Muscle of arm (tissue), 14 donors: ENCODE results near the gene ZBTB8A. TPM values are rescaled to one million over a fixed set of nuclear protein-coding genes. Genes with fewer than 3 reads are reported as not detected.
A peak's percentile ranks its signal among the peaks of the same experiment; 100 is the strongest.
"Not testable (repeated sequence)": the region's sequence is repeated elsewhere in the genome, so short reads cannot be mapped to it uniquely, and the experiment has no call there.

Experiments used
- DNase-seq: peaks from one replicate; pipeline ENCODE4 v3.0.0-alpha.2; 2013
- long read RNA-seq, 11 donors: transcript quantifications; one replicate each; lab custom pipeline, GENCODE V29; 2026
- polyA plus RNA-seq, 12 donors: library from polyadenylated mRNA; unstranded; fragments of 120-200 nt; gene quantifications; one replicate each; pipeline ENCODE4 v1.2.1, GENCODE V29; 2013; ENCODE audit not compliant: insufficient read length in 12 of 12

Gene ZBTB8A
- 10 to 100 TPM in 9 of 12 donors, 1 to 10 TPM in 3; 5.7 to 97.5 (median 10.9) TPM for polyA plus RNA-seq
- long read RNA-seq, donor 1, full-length matches to known transcripts: 4 of 4 reads
- long read RNA-seq, donor 1, partial matches to known transcripts: 0 of 4 reads
- long read RNA-seq, donor 1, other reads (novel, unspliced or antisense): 0 of 4 reads
- long read RNA-seq, donor 2, full-length matches to known transcripts: 7 of 7 reads
- long read RNA-seq, donor 2, partial matches to known transcripts: 0 of 7 reads
- long read RNA-seq, donor 2, other reads (novel, unspliced or antisense): 0 of 7 reads
- long read RNA-seq, donor 3, partial matches to known transcripts: 0 of 1 reads
- long read RNA-seq, donor 3, other reads (novel, unspliced or antisense): 0 of 1 reads
- long read RNA-seq, donor 4, full-length matches to known transcripts: 1 of 1 reads
- long read RNA-seq, donor 4, partial matches to known transcripts: 0 of 1 reads
- long read RNA-seq, donor 4, other reads (novel, unspliced or antisense): 0 of 1 reads
- long read RNA-seq, donor 5, full-length matches to known transcripts: 1 of 1 reads
- long read RNA-seq, donor 5, partial matches to known transcripts: 0 of 1 reads
- long read RNA-seq, donor 5, other reads (novel, unspliced or antisense): 0 of 1 reads
- long read RNA-seq, donor 6: 0 reads
- long read RNA-seq, donor 7, partial matches to known transcripts: 0 of 1 reads
- long read RNA-seq, donor 7, other reads (novel, unspliced or antisense): 0 of 1 reads
- long read RNA-seq, donor 8, full-length matches to known transcripts: 1 of 1 reads
- long read RNA-seq, donor 8, partial matches to known transcripts: 0 of 1 reads
- long read RNA-seq, donor 8, other reads (novel, unspliced or antisense): 0 of 1 reads
- long read RNA-seq, donor 9, full-length matches to known transcripts: 2 of 2 reads
- long read RNA-seq, donor 9, partial matches to known transcripts: 0 of 2 reads
- long read RNA-seq, donor 9, other reads (novel, unspliced or antisense): 0 of 2 reads
- long read RNA-seq, donor 10: 0 reads
- long read RNA-seq, donor 11, full-length matches to known transcripts: 5 of 5 reads
- long read RNA-seq, donor 11, partial matches to known transcripts: 0 of 5 reads
- long read RNA-seq, donor 11, other reads (novel, unspliced or antisense): 0 of 5 reads

DNA sequence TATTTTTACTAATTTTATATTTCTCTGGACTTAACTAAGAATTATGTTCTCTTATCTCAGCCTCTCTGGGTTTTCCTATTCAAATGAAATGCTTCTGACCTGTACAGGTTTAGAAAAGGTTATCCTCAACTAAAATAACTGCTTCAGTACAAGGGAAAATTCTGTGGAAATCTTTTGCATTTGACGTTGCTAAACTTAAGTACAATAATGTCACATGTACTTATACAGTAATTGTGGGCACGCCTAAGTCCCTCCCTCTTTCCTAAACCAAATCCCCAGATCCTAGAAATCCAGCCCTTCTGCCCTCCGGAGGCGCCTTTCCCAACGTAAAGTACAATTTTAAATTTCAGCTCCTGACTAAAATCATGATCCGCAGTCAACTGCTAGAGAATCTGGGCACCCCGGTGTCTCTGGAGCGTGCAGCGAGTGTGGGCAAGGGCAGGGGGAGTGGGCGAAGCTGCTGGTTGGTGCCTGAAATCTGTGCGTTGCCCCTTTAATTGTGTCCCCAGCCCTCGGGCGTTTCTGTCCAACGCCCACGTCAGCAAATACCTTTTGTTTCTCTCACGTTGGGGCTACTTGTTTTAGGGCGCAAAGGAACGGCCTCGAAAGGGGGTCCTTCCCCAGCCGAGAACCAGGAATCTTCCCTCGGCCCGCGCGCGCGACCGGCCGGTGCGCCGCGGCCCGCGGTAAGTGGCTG is at the start of gene ZBTB8A:
Gene ZBTB8A (plus strand): TSS at position 541 of the 697 bp plus-strand sequence. CDS start 53,505 bp downstream, outside the sequence.
- DNase-seq: peak; percentile 63

DNA sequence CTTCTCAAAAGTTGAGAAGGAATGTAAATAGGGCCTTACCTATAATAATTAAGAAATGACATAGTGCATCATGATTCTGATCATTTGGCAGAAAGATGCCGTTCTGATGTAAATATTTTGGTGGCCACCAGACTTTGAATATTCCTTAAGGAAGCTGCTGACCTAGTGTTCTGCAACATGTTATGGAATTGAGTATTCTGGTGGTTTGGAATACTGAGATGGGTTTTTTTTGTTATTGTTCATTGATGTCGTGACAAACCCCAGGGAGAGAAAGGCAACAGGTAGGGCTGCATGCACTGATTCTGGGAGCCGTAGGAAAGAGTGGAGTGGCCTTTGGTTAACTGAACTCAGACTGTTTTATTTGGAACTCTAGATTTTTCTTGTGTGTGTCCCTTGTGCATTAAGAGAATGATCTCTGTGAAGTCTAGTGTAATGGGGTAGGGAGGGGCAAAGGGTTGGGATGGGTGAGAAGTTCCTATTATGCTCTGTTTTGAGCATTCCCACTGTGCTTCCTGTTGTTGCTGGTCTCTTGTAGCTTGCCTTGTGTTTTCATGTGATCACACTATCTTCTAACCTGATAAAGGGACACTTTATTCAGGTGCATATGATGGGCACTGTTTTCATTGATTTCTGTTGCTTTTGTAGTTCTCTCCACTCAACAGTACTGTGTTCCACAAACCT is 49.3 kb upstream of the ZBTB8A start:
- no peak for DNase-seq

DNA sequence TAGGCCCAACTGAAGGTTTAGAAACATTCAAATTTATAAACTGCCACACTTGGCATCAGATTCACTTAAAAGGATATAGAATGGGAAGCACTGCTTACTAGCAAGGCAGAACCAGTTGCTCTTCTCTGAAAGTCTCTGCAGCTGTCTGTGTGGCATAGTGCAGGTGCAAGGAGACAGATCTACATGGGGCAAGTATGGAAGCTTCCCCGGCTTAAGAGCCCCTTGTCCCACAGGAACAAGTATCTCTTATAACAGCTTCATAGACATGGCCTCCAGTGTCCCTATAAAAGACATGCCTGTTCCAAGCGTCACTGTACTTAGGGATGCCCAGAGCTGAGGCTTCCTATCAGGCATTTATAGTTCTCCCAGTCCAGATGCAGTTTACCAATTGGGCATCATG is 47.8 kb upstream of the ZBTB8A start:
- DNase-seq: no peak

DNA sequence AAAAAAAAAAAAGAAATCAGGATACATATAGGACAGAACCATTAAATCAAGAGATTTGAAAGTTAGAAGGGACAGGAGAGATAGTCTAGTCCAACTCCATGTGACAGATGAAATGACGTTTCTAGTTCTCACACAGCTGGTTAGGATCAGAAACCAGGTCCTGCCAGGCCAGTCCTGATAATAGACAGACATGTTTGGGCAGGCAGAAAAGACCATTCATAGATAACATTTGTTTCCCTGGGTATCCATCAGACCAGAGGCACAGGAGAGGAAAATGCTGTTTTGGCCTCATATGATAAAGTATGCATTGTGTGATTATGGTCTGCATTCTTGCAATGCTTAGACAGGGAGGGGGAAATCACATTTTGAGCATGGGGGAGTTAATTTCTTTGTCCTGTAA is 45.0 kb upstream of the ZBTB8A start:
- DNase-seq: no peak

DNA sequence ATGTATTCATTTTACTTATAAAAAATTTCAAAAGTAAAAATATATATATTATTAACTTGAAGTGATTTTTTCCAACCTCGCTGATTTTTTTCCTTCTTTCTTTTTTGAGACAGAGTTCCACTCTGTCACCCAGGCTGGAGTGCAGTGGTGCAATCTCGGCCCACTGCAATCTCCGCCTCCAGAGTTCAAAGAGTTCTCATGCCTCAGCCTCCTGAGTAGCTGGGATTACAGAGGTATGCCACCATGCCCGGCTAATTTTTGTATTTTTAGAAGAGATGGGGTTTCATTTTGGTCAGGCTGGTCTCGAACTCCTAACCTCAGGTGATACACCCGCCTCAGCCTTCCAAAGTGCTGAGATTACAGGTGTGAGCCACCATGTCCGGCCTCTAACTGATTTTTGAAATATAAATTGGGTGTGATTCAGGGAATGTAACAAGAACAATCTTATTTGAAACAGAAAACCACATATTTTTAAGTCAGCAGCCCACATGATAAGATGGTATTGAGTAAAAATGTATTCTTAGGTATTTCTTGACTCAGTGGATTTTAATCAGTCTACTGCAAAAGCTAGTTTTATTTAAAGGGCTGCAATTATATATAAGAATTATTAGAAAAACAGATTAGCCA is 44.4 kb upstream of the ZBTB8A start:
- DNase-seq: no peak

DNA sequence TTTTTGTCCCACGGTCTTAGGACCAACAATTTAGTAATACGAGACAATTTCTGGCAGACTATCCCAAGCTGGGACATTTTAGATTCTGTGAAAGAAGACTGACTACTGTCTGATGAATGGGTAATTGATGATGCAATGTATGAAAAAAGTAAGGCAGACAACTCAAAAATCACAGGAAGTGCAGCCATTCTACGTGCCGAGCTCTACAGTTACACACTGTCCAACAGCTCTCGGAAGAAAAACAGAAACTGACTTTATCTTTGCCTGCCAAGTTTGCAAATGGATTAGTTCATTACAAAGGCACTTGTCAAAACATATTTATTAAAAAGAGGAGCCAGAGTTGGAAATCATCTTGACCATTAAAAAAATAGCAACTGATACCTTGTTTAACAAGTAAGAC is 43.1 kb upstream of the ZBTB8A start:
- DNase-seq: peak; percentile 25

DNA sequence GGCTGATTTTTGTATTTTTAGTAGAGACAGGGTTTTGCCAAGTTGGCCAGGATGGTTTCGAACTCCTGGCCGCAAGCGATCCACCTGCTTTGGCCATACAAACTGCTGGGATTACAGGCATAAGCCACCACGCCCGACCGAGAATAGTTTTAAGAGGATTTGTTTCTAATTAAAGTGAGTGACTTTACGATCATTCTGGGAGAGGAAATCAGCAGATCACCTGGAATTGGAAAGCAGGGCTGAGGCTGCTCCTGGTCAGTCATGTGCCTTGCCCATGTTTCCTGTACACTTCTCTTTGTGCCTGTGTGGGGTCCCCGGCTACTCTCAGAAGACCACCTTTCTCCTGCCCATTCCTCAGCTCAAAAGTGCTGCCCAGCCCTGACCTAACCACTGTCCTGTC is 40.5 kb upstream of the ZBTB8A start:
- DNase-seq: no peak

DNA sequence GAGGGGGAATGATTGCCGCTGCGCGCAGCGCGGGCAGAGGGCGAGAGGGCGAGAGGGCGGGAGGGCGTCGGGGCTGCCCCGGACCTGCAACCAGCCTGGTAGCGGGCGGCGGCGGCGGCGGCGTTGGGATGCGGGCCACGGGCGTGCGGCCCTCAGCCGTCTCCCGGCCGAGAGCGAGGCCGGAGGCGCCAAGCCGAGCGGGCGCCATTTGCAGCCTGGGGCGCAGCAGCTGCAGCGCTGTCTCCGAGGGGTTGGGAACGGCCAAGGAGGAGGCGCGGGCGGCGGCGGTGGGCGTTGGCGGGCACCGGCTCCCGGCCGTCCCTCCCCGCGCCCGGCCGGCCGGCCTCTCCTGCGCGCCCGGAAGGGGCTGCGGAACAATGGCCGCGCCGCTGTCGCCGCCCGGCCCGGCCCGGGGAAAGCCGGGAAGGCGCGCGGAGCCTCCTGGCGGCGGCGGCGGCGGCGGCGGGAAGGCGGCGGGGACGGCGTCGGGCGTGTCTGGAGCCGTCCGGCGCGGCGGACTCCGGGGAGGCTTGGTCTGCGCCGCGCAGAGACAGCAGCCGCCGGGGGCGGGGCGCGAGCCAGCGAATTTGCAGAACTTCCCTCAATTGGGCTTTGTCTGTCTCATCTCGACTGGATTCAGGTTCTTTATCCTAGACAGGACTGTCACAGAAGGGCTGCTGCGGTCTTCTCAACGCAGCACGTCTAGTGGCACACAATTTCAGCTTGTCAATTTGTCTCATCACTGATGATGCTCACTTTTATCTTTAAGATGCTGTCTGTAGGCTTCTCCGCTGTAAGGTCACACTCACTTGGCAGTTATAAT is 38.6 kb upstream of the ZBTB8A start:
- DNase-seq: peak; percentile 53

DNA sequence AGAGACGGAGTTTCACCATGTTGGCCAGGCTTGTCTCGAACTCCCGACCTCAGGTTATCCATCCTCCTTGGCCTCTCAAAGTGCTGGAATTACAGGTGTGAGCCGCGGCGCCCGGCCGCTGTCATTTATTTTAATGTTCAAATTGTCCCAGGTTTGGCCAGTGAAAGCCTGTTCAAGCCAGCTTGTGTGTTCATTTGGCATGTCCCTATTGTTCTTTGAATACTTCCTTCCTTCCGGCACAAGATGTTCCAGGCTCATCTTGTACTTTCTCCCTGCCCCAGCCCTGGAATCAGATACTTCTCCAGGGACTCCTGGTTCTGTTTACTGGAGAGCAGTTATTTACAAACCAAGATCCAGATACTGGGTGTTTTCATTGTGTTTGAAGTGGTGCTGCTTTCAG is 37.4 kb upstream of the ZBTB8A start:
- DNase-seq: no peak

DNA sequence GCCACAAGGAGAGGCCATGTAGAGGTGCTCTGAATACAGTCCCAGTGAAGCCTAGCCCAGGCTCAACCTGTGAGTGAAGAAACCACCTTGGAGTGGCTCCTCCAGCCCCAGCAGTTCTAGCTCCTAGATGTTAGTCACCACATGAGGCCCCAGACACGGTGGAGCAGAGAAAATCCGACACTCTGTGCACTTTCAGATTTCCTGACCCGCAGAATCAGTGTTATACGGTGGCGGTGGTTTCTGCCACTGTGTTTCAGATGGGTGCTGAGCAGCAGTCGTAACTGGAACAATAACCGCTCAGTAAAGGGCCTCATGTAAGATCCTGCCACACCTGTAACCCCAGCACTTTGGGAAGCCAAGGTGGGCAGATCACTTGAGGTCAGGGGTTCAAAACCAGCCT is 36.1 kb upstream of the ZBTB8A start:
- DNase-seq: no peak

DNA sequence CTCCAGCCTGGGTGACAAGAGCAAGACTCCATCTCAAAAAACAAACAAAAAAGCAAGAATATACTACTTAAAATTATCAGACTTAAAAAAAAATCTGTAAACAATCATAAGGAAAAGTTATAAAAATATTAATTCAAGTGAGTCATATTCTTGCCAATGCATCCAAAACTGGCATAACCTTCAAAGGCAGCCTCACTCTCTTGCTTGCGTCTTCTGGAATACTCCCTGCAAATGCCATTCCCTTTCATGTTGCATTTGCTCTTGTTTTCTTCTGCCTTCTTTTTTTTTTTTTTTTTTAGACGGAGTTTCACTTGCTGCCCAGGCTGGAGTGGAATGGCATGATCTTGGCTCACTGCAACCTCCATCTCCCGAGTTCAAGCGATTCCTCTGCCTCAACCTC is 32.2 kb upstream of the ZBTB8A start:
- DNase-seq: no peak

DNA sequence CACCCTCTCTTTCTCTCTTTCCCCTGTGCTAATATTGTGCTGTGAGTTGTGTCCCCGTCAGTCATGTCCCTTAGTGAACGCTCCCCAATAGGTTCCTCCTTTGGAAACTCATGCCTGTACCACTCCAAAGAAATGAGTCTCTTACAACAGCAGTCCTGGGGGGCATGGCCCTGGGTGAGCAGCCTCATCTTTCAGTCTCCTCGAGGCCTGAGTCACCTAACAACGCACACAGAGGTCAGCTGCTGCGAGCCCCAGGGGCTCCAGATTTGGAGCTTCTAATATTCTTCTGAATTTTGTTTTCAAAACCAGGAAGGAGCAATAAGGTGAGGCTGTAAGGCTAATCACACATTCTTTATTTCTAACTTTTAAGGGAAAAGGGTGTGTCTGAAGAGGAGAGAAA is 30.5 kb upstream of the ZBTB8A start:
- no peak for DNase-seq

DNA sequence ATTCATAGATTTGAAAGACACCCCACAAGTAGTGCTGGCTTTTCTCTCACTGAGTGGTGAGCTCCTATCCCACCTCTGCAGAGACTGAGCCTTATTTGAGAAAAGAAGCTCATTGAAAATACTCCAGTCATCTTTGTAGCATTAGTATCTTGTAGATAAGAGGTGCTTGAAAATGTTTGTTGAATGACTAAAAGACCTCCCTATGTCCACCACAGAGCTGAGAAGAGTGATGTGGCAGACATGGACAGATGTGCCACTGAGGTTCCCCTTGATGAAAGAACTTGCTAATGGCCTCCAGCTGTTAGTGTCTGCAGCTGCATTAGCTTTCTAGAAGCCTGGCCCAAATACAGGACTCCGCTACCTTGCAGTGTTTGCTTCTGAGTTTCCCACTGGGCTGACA is 29.3 kb upstream of the ZBTB8A start:
- no peak for DNase-seq

DNA sequence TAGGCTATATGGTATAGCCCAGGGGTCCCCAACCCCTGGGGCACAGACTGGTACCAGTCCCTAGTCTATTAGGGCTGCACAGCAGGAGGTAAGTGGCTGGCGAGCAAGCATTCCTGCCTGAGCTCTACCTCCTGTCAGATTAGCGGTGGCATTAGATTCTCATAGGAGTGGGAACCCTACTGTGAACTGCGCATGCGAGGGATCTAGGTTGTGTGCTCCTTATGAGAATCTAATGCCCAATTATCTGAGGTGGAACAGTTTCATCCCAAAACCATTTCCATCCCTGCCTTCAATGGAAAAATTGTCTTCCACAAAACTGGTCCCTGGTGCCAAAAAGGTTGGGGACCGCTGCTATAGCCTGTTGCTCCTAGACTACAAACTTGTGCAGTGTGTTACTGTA is 22.8 kb upstream of the ZBTB8A start:
- DNase-seq: no peak

DNA sequence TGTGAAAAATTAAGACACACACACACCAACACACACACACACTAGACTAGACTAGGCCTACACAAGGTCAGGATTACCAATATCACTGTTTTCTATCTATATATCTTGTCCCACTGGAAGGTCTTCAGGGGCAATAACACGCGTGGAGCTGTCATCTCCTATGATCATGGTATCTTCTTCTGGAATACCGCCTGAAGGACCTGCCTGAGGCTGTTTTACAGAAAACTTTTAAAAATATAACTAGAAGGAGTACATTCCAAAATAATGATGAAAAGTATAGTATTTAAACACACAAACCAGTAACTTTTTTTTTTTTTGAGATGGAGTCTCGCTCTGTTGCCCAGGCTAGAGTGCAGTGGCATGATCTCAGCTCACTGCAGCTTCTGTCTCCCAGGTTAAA is 20.3 kb upstream of the ZBTB8A start:
- DNase-seq: no peak

DNA sequence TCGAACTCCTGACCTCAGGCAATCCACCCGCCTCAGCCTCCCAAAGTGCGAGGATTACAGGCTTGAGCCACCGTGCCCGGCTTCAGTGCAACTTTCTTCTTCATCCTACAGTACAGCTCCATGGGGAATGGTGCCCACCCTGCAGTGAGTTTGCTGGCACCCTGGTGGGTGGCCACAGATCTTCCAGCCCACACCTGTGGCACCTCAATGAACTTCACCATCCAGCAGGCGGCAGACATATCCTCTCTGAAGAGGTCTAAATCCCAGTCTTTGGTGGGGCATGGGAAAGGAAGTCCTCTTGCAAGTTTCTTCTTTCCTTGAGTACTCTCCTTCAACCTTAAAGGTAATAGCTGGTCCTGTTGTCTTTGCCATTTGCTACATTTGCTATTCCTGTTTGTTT is 18.1 kb upstream of the ZBTB8A start:
- no peak for DNase-seq

DNA sequence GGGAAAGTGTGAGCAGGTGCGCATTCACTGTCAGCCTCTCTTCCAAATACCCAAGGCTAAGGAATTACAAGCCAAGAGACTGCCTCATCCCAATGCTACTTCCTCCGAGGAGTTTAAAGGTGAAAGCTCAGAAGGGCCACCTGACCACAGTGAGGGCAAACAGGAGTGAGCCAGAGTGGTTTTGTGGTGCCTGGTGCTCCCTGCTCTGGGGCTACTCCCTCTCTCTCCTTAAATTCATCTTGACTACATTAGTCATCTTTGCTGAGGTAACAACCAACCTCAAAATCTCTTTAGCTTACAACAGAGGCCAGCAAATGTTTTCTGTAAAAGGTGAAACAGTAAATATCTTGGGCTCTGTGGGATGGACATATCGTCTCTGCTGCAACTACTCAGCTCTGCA is 14.2 kb upstream of the ZBTB8A start:
- no peak for DNase-seq

DNA sequence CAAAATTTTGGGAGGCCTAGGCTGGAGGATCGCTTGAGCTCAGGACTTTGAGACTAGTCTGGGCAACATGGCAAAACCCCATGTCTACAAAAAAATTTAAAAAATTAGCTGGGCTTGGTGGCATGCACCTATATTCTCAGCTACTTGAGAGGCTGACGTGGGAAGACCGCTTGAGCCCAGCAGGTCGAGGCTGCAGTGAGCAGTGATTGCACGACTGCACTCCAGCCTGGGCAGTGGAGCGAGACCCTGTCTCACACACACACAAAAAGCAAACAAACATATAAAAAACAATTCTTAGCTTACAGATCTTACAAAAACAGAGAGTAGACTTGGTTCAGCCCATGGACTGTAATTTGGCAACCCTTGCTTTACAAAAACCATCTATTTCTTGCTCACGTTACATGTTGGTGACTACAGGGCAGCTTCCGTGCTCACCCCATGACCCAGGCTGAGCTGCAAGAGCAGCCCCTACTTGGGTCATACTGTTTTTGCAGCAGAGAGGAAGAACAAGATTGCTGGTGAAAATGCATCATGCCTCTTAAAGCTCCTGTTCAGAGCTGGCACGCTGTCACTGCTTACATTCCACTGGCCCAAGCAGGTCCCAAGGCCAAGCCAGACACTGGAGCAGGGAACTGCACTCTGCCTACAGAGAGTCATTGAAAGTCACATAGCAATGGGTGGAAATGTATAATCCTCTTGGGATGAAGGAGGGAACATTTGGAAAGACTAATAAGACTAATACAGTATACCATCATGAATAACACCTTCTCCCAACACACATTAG is 13.4 kb upstream of the ZBTB8A start:
- no peak for DNase-seq

DNA sequence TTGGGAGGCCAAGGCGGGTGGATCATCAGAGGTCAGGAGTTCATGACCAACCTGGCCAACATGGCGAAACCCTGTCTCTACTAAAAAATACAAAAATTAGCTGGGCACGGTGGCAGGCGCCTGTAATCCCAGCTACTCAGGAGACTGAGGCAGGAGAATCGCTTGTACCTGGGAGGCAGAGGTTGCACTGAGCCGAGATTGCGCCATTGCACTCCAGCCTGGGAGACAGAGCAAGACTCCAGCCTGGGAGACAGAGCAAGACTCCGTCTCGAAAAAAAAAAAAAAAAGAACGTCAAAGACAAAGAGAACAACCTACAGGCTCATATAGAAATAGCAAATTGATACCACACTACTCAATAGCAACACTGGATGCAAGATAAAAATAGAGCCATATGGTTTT is 10.7 kb upstream of the ZBTB8A start:
- not testable (repeated sequence) for DNase-seq
